ENCODE data around the gene CCDC69. TPM values are rescaled to one million over a fixed set of nuclear protein-coding genes. Genes with fewer than 3 reads are reported as not detected.

The CCDC69 gene
- total and polyA plus RNA-seq, 2 of the 8 experiments (the other 6 are each of a cell fraction or from before 2014, with no cell fraction given), result 8.4 to 10.8 TPM

DNA sequence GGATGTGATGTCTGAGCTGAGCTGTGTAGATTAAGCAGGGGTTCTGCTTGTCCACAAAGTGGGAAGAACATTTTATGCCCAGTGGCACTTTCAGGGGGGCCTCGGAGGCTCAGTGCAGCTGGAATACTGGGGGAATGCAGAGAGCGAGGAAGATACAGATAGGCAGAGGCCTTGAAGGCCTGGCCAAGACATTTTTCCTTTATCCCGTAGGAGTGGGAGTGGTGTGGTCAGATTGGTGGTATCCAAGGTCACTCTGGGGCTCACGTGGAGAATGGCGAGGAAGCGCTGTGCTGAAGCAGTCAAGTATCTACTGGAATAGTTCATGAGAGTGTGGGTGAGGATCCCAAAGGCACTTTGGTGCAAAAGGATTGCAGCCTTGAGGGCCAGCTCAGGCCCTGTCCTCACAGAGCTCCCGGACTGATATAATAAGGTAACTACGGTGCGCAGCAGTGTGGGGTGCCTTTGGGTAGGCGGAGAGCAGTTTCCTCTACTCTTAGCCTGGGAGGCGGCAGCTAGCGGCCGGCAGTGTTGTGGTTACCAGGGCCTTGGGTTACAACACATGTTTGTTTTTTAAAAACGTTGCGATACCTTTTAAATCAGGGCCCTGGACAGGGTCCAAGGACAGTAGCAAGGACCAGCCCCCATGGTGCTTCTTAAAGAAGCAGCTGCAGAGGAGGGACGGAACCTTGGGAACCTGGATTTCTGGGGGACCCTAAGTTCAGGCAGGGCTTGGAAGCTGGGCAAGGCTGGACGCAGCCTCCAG lies 10.8 kb upstream of the CCDC69 start:
- no peaks in the 10 kb centered on the region for H3K79me2 ChIP-seq (ENCODE audit: control insufficient read depth in 1 of 2, insufficient read depth in 2 of 2, low read length in 2 of 2)
- ChIA-PET CTCF (ENCODE audit: partially characterized antibody) (interaction anchor here (0.8 to 2.5 kb wide), 12 partner anchors 11 to 187 kb away, joined by 3 to 10 read pairs (median 5); partner anchors contain the start of genes CCDC69 and GM2A), POLR2A (ENCODE audit: partially characterized antibody) (interaction anchor here (0.8 to 1.7 kb wide), 3 partner anchors 10 to 139 kb away, joined by 3 to 4 read pairs (median 3); partner anchors contain the start of genes CCDC69 and GM2A)
- H4K91ac ChIP-seq (replicated peaks; ENCODE audit: insufficient read length, low read length), result no peak overlapping the region
- no peak overlapping the region for H3K9ac ChIP-seq (replicated peaks in 1 of 4; ENCODE audit: extremely low read depth in 1 of 4, low read depth in 3 of 4, low read length in 3 of 4)
- no peaks in the 10 kb centered on the region for H3K36me3 ChIP-seq (ENCODE audit: control insufficient read depth in 2 of 4, insufficient read depth in 4 of 4, low read length in 3 of 4)
- no peak overlapping the region for H3K23ac ChIP-seq (ENCODE audit: insufficient read length)
- H2BK5ac ChIP-seq (ENCODE audit: low read depth, low read length), result peak overlapping the region; percentile 1; the same call in 1 of the 2 replicates
- no peaks in the 10 kb centered on the region for H3K9me3 ChIP-seq (ENCODE audit: insufficient read depth in 2 of 2, low read depth in 1 of 2, low read length in 1 of 2)
- peaks cover 0 to 4% (median 2%) of the 10 kb centered on the region in 4 experiments; a peak in 4 of 7 replicates for H3K4me1 ChIP-seq (replicated peaks in 1 of 4; ENCODE audit: control insufficient read depth in 3 of 4, insufficient read depth in 4 of 4, low read length in 3 of 4)
- H3K27me3 ChIP-seq (replicated peaks in 1 of 4; ENCODE audit: control insufficient read depth in 3 of 4, extremely low read depth in 1 of 4, insufficient read depth in 3 of 4, low read length in 3 of 4), result no peaks in the 10 kb centered on the region
- peak overlapping the region; percentile 61; the same call in 1 of the 2 replicates for H2BK15ac ChIP-seq (ENCODE audit: low read length)
- peak overlapping the region; percentile 58; the same call in 1 of the 2 replicates for H2AFZ ChIP-seq (ENCODE audit: low read length)
- no peak overlapping the region for H2BK12ac ChIP-seq (ENCODE audit: low read depth, low read length)
- H3K4me2 ChIP-seq (ENCODE audit: insufficient read depth in 1 of 2, low read depth in 2 of 2, low read length in 2 of 2), result no peak overlapping the region
- no peaks in the 10 kb centered on the region for H3K79me1 ChIP-seq (ENCODE audit: low read depth, low read length)
- H3K4me3 ChIP-seq (ENCODE audit: extremely low read depth in 1 of 4, insufficient read depth in 2 of 4, low read depth in 3 of 4, low read length in 4 of 4), result no peak overlapping the region
- no peak for DNase-seq (ENCODE audit: low read depth in 1 of 2, low spot score in 2 of 2)
- no peak overlapping the region for H2BK120ac ChIP-seq (replicated peaks; ENCODE audit: low read depth, low read length)
- no peaks in the 10 kb centered on the region for H4K20me1 ChIP-seq (replicated peaks in 1 of 2; ENCODE audit: control insufficient read depth in 1 of 2, insufficient read depth in 2 of 2, low read length in 2 of 2)
- H3K4ac ChIP-seq (replicated peaks; ENCODE audit: insufficient read length, low read depth, low read length), result no peak overlapping the region
- no peak overlapping the region for H4K5ac ChIP-seq (ENCODE audit: insufficient read length, low read depth, low read length)
- no peak overlapping the region for H4K8ac ChIP-seq (ENCODE audit: extremely low read depth, insufficient read depth, low read length)
- no peak overlapping the region for H3K56ac ChIP-seq (replicated peaks; ENCODE audit: insufficient read length, low read depth, low read length)
- H3K18ac ChIP-seq (ENCODE audit: extremely low read depth, low read length), result no peak overlapping the region
- no peak overlapping the region for H3K27ac ChIP-seq (ENCODE audit: low read depth, low read length)
- FAIRE-seq, result no peak
- H3K23me2 ChIP-seq (ENCODE audit: low read depth, low read length), result no peaks in the 10 kb centered on the region
- no peak overlapping the region for H3K14ac ChIP-seq (ENCODE audit: insufficient read length)
- 88% methylated on average over 16 of the region's 17 CpGs; no CpG with 5 or more reads in 1 of the 2 experiments for WGBS, 2 experiments (ENCODE audit: extremely low coverage in 1 of 2, insufficient coverage in 1 of 2, insufficient read length in 1 of 2, insufficient replicate concordance in 2 of 2, low coverage in 1 of 2, low lambda C conversion rate in 2 of 2, missing lambda C conversion rate in 1 of 2)
- H2AK5ac ChIP-seq (ENCODE audit: low read depth, low read length), result no peak overlapping the region
- no peak for TF ChIP-seq SIN3A (conservative IDR thresholded peaks at IDR 0.05 in 1 of 2, IDR thresholded peaks at IDR 0.05 in 1 of 2; ENCODE audit: low read depth in 1 of 2, low read length in 2 of 2)
- TF ChIP-seq, protein P1, sequence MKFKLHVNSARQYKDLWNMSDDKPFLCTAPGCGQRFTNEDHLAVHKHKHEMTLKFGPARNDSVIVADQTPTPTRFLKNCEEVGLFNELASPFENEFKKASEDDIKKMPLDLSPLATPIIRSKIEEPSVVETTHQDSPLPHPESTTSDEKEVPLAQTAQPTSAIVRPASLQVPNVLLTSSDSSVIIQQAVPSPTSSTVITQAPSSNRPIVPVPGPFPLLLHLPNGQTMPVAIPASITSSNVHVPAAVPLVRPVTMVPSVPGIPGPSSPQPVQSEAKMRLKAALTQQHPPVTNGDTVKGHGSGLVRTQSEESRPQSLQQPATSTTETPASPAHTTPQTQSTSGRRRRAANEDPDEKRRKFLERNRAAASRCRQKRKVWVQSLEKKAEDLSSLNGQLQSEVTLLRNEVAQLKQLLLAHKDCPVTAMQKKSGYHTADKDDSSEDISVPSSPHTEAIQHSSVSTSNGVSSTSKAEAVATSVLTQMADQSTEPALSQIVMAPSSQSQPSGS (IDR thresholded peaks at IDR 0.05; ENCODE audit: low read length), result no peak
- no peak overlapping the region for H2BK20ac ChIP-seq (ENCODE audit: low read length)
